ENCODE data around the gene GPR171.

DNA sequence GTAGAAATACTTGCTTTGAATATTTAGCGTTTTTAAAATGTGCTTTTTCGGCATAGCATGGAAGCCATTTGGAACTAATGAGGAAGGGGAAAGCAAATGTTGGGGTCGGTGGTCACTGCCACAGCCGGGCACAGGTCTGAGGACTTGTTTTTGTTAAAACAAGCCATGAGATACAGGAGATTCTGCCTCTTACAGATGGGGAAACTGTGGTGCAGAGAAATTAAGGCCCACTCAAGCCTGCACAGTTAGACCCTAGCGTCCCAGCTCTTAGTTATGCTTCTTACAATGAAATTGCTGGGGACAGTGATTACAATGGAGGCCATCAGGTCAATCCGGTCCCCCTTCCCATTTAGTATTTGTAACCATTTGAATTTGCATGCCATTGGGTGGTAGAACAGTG is 2.5 kb upstream of the GPR171 start:
- TF ChIP-seq, protein P1, sequence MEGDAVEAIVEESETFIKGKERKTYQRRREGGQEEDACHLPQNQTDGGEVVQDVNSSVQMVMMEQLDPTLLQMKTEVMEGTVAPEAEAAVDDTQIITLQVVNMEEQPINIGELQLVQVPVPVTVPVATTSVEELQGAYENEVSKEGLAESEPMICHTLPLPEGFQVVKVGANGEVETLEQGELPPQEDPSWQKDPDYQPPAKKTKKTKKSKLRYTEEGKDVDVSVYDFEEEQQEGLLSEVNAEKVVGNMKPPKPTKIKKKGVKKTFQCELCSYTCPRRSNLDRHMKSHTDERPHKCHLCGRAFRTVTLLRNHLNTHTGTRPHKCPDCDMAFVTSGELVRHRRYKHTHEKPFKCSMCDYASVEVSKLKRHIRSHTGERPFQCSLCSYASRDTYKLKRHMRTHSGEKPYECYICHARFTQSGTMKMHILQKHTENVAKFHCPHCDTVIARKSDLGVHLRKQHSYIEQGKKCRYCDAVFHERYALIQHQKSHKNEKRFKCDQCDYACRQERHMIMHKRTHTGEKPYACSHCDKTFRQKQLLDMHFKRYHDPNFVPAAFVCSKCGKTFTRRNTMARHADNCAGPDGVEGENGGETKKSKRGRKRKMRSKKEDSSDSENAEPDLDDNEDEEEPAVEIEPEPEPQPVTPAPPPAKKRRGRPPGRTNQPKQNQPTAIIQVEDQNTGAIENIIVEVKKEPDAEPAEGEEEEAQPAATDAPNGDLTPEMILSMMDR (conservative IDR thresholded peaks at IDR 0.05; ENCODE audit: low read depth, low read length) = no peak
- no peak for TF ChIP-seq EZH2 (IDR thresholded peaks at IDR 0.05; ENCODE audit: borderline replicate concordance, low read depth, low read length, poor library complexity, severe bottlenecking)

Measured in A673 (cell line).